K562 (cell line): Measurements from ENCODE around the gene PIK3R6. TPM values are rescaled to one million over a fixed set of nuclear protein-coding genes. Genes with fewer than 3 reads are reported as not detected.
A peak's percentile ranks its signal among the peaks of the same experiment; 100 is the strongest.

ENCODE experiments used
- ATAC-seq: fragments of 200-7000 bp; cut with Tn5 transposase; 3 replicates; pipeline ENCODE4 v1.9.1; 2020; ENCODE audit warnings: moderate library complexity
- BruUV-seq: library from RNA; stranded (reverse); fragments of 400-500 nt; replicated peaks from 2 replicates; lab custom pipeline; 2021; lab: Mats Ljungman, UMichigan
- CTCF ChIA-PET: fragments of 300-600 bp; formaldehyde crosslinking; extraction: SDS; loops from one replicate; lab custom pipeline; 2021; ENCODE audit warnings: low intra/inter-chr PET ratio; lab: Yijun Ruan, JAX
- POLR2A ChIA-PET: fragments of 300-600, 350-650 bp; sonication (Branson Sonifier 250); formaldehyde crosslinking; extraction: SDS; loops from one replicate; lab custom pipeline; 2021; ENCODE audit warnings: antibody characterized with exemption, inconsistent platforms; lab: Yijun Ruan, JAX
- DNase-seq, 4 experiments: peaks; one replicate each; pipeline versions ENCODE4 v3.0.0 to v3.0.0-alpha.2; 2011 to 2018; ENCODE audit warnings: low spot score in 3 of 4, mixed read lengths in 3 of 4; ENCODE audit errors: extremely low read depth in 1 of 4
- FAIRE-seq: peaks from 2 replicates; lab custom pipeline; 2011; peaks lifted over from hg19 to GRCh38; lab: Jason Lieb, UNC
- H2AFZ ChIP-seq: 2 replicates; pipeline ENCODE4 v1.6.0; 2011; ENCODE audit warnings: low read depth, low read length, control low read depth, inconsistent platforms
- H3K27ac ChIP-seq: fragments of 200-600 bp; 3 replicates; pipeline ENCODE4 v1.8.0; 2011; ENCODE audit warnings: low read depth, mild to moderate bottlenecking, control low read depth, inconsistent platforms, low read length, moderate library complexity, mixed read lengths; ENCODE audit errors: extremely low read depth
- H3K27me3 ChIP-seq, 2 experiments: fragments of 300-600 bp in 1 of 2; 2 replicates in 1 of 2; 3 replicates in 1 of 2; pipeline versions ENCODE4 v1.6.0 to v1.8.0; 2011; ENCODE audit warnings: inconsistent platforms in 2 of 2, low read length in 2 of 2, mild to moderate bottlenecking in 1 of 2, mixed read lengths in 1 of 2, moderate library complexity in 1 of 2; ENCODE audit not compliant: control insufficient read depth in 2 of 2, insufficient read depth in 2 of 2
- H3K36me3 ChIP-seq: fragments of 300-600 bp; 3 replicates; pipeline ENCODE4 v1.8.0; 2011; ENCODE audit warnings: mild to moderate bottlenecking, low read length, inconsistent platforms; ENCODE audit not compliant: control insufficient read depth, insufficient read depth
- H3K4me1 ChIP-seq, 2 experiments: fragments of 200-600 bp in 1 of 2; replicated peaks in 1 of 2; 2 replicates in 1 of 2; 3 replicates in 1 of 2; pipeline versions ENCODE4 v1.5.1 to v1.8.0; 2011; ENCODE audit warnings: inconsistent platforms in 2 of 2, low read length in 2 of 2, mild to moderate bottlenecking in 1 of 2, mixed read lengths in 1 of 2, moderate library complexity in 1 of 2; ENCODE audit not compliant: control insufficient read depth in 2 of 2, insufficient read depth in 2 of 2
- H3K4me2 ChIP-seq: 2 replicates; pipeline ENCODE4 v1.6.1; 2011; ENCODE audit warnings: low read length, control low read depth, inconsistent platforms, mixed read lengths; ENCODE audit not compliant: insufficient read depth
- H3K4me3 ChIP-seq: fragments of 200-600 bp; sonication (generic), shearing (Covaris generic); 2 replicates; pipeline ENCODE4 v1.5.1; 2016; ENCODE audit warnings: control low read depth, inconsistent platforms
- H3K79me2 ChIP-seq: fragments of 200-600 bp; 3 replicates; pipeline ENCODE4 v1.8.0; 2011; ENCODE audit warnings: low read length, inconsistent platforms; ENCODE audit not compliant: control insufficient read depth, insufficient read depth
- H3K9ac ChIP-seq, 2 experiments: 2 replicates each; pipeline versions ENCODE4 v1.6.0 to v1.6.1; 2011; ENCODE audit warnings: low read depth in 2 of 2, low read length in 2 of 2, control low read depth in 1 of 2, inconsistent platforms in 1 of 2, mild to moderate bottlenecking in 1 of 2, mixed read lengths in 1 of 2; ENCODE audit not compliant: insufficient read depth in 1 of 2
- H3K9me1 ChIP-seq: one replicate; pipeline ENCODE4 v1.6.0; 2011; ENCODE audit warnings: inconsistent platforms, mild to moderate bottlenecking, low read length, moderate library complexity; ENCODE audit not compliant: control insufficient read depth, insufficient read depth
- H3K9me3 ChIP-seq: replicated peaks from 2 replicates; pipeline ENCODE4 v1.5.1; 2011; ENCODE audit warnings: low read depth, low read length, inconsistent platforms; ENCODE audit not compliant: control insufficient read depth, insufficient read depth
- H4K20me1 ChIP-seq: replicated peaks from 2 replicates; pipeline ENCODE4 v1.6.1; 2011; ENCODE audit warnings: low read length, inconsistent platforms, mixed read lengths; ENCODE audit not compliant: control insufficient read depth, insufficient read depth
- CEBPG ChIP-seq, 3 experiments: fragments of 200-800 bp in 1 of 3; sonication (Bioruptor generic) in 1 of 3; sonication (generic) in 1 of 3; formaldehyde crosslinking in 1 of 3; IDR thresholded peaks in 2 of 3; conservative IDR thresholded peaks in 1 of 3; 2 replicates each; pipeline versions ENCODE4 v1.6.1 to v1.8.0; 2016 to 2022; ENCODE audit warnings: missing compliant biosample characterization in 2 of 3, missing genetic modification characterization in 2 of 3, mild to moderate bottlenecking in 1 of 3, missing genetic modification reagents in 1 of 3
- MAFG ChIP-seq: fragments of 450-650 bp; conservative IDR thresholded peaks from 2 replicates; pipeline ENCODE4 v1.6.1; 2016; ENCODE audit warnings: missing genetic modification characterization, missing compliant biosample characterization
- POU5F1 ChIP-seq: fragments of 150-350 bp; IDR thresholded peaks from 2 replicates; pipeline ENCODE4 v1.6.1; 2014; ENCODE audit warnings: borderline replicate concordance, low read length, low read depth, mild to moderate bottlenecking; ENCODE audit not compliant: partially characterized antibody
- STAG1 ChIP-seq: sonication (generic); formaldehyde crosslinking; IDR thresholded peaks from 2 replicates; pipeline ENCODE4 v1.5.0; 2020; ENCODE audit warnings: missing genetic modification reagents, borderline replicate concordance
- ZC3H8 ChIP-seq: fragments of 450-650 bp; IDR thresholded peaks from 2 replicates; pipeline ENCODE4 v1.6.1; 2017
- ZFP36 ChIP-seq: fragments of 150-350 bp; IDR thresholded peaks from 2 replicates; pipeline ENCODE4 v1.6.1; 2018; ENCODE audit warnings: low read length, low read depth; ENCODE audit not compliant: partially characterized antibody
- WGBS: fragments of 100-300 bp; shearing (Covaris generic); methylation state at CpG from one replicate; pipeline ENCODE4 v1.1.6; 2016; ENCODE audit warnings: low coverage, mixed read lengths; ENCODE audit not compliant: insufficient coverage; ENCODE audit errors: missing lambda C conversion rate; 5-methylcytosine and 5-hydroxymethylcytosine counted together
- in situ Hi-C: fragments of 300-500 bp; cut with MboI; formaldehyde crosslinking; loops from 4 replicates; pipeline ENCODE4 v1.15.0; 2018; ENCODE audit warnings: inconsistent platforms, mixed read lengths
- intact Hi-C: fragments of 100-400 bp; cut with micrococcal nuclease; formaldehyde crosslinking; loops from 2 replicates; pipeline ENCODE4 v1.14.2; 2022
- polyA plus RNA-seq, 8 experiments: library from polyadenylated mRNA; depleted of rRNA in 4 of 8; stranded (reverse) in 5 of 8; unstranded in 3 of 8; fragments of >200 nt; fragmentation: Nextera tagmentation in 2 of 8; fragmentation: Illumina TruSeq in 1 of 8; extraction: Ambion mirVana in 2 of 8; extraction: Trizol in 1 of 8; gene quantifications; 2 replicates each; pipeline versions ENCODE4 v1.2.1 to v1.2.3, GENCODE V29; 2011 to 2014; ENCODE audit warnings: inconsistent platforms in 1 of 8, missing spikeins in 1 of 8
- total RNA-seq, 7 experiments: library from RNA; depleted of rRNA in 6 of 7; stranded (reverse); fragments of >200 nt in 6 of 7; fragmentation: Illumina TruSeq in 2 of 7; extraction: Trizol in 2 of 7; gene quantifications; 2 replicates each; pipeline versions ENCODE4 v1.2.1 to v1.2.3, GENCODE V29; 2011 to 2021; ENCODE audit warnings: low replicate concordance in 1 of 7

The PIK3R6 gene
- total and polyA plus RNA-seq, 9 of the 15 experiments (the other 6 are each of a cell fraction or from before 2014, with no cell fraction given): 0.04 TPM; not detected in 8

DNA sequence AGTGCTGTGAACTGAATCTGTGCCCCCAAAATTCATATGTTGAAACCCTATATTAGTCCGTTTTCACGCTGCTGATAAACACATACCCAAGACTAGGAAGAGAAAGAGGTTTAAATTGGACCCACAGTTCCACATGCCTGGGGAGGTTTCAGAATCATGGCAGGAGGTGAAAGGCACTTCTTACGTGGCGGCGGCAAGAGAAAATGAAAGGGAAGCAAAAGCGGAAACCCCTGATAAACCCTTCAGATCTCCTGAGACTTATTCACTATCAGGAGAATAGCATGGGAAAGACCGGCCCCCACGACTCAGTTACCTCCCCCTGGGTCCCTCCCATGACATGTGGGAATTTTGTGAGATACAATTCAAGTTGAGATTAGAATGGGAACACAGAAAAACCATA, 105.5 kb downstream of the PIK3R6 start:
- TF ChIP-seq ZFP36 (peak; percentile 53), CEBPG (CRISPR knock-in tag; IDR thresholded peaks at IDR 0.05) (no peak), CEBPG (tag; conservative IDR thresholded peaks at IDR 0.05 in 1 of 2, IDR thresholded peaks at IDR 0.05 in 1 of 2) (no peak)
- in situ Hi-C loops: no loop called here

DNA sequence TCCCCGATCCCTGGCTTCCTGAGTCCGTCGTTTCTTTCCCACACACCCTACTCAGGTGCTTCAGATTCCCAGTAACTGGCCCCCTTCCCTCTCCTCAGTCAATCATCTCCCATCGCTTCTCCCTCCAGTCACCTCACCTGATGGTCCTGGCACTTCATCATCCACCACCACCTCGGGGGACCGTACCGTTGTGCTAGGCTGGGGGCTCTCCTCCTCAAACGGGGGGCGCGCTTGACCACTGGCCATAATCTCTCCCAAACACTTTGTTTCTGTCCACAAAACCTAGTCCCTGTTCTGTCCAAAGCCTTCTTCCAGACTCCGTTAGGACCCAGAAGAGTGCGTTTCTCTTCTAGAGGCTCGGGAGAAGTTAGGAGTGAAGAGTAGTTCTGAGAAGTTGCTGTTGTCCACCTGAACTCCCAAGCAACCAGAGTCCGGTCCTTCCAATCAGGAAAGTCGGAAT, 109.3 kb downstream of the PIK3R6 start, which contains the start of gene SPDYE4:
Gene SPDYE4 (minus strand): TSS at position 410 of the 460 bp plus-strand sequence. CDS start 164 bp downstream, at position 246.
- in situ Hi-C loops: loop anchor here (10.0 kb wide), 1 partner anchor 353 kb away; no protein-coding TSS in a partner anchor
- CTCF ChIA-PET: no interaction called here
- no peaks in the 10 kb centered on the region for H4K20me1 ChIP-seq
- POLR2A ChIA-PET: interaction anchor here (0.7 kb wide), 1 partner anchor 26 kb away, joined by 4 read pairs; no protein-coding TSS in a partner anchor
- H3K4me2 ChIP-seq: no peak within 1 kb of the TSS
- no peak within 1 kb of the TSS for H3K9ac ChIP-seq
- DNase-seq (no peak), ATAC-seq (no peak), FAIRE-seq (no peak)
- H3K36me3 ChIP-seq: no peaks in the 10 kb centered on the region
- H3K9me3 ChIP-seq: no peaks in the 10 kb centered on the region
- no peak within 1 kb of the TSS for H2AFZ ChIP-seq
- H3K4me1 ChIP-seq: no peaks in the 10 kb centered on the region
- no peaks in the 10 kb centered on the region for H3K79me2 ChIP-seq
- H3K27ac ChIP-seq: no peak within 1 kb of the TSS
- 0% methylated on average over 14 of the region's 15 CpGs for WGBS
- H3K27me3 ChIP-seq: peaks cover 2 to 37% of the 10 kb centered on the region in 2 experiments; a peak in 3 of 5 replicates
- no peaks in the 10 kb centered on the region for H3K9me1 ChIP-seq
- intact Hi-C loops: no loop called here
- no peak within 1 kb of the TSS for H3K4me3 ChIP-seq
- no TSS peak for BruUV-seq
- TF ChIP-seq POU5F1 (no peak), STAG1 (no peak), MAFG (tag) (no peak), ZC3H8 (no peak)

More for the DNA sequence above, 105.5 kb downstream of the PIK3R6 start:
- Histone ChIP-seq H3K4me1 (no peaks in the 10 kb centered on the region), H3K27ac (no peak overlapping the region), H3K36me3 (no peaks in the 10 kb centered on the region), H3K4me2 (no peak overlapping the region), H2AFZ (no peak overlapping the region), H3K9ac (no peak overlapping the region), H3K27me3 (peaks cover 0 to 29% of the 10 kb centered on the region in 2 experiments; a peak in 3 of 5 replicates), H3K79me2 (no peaks in the 10 kb centered on the region), H3K4me3 (no peak overlapping the region), H3K9me1 (no peaks in the 10 kb centered on the region), H3K9me3 (no peaks in the 10 kb centered on the region), H4K20me1 (no peaks in the 10 kb centered on the region)
- FAIRE-seq (no peak), DNase-seq (no peak), ATAC-seq (no peak)
- WGBS: 0% methylated on average over 7 of the region's 8 CpGs
- no TSS peak for BruUV-seq
- intact Hi-C loops: no loop called here
- POLR2A ChIA-PET: no interaction called here
- CTCF ChIA-PET: no interaction called here
